ENCODE measurements around the gene PAXIP1.

Gene PAXIP1

GRCh38 chr7:155002411-155003091 is 373 bp downstream of the PAXIP1 start:
- TF ChIP-seq, protein P1, sequence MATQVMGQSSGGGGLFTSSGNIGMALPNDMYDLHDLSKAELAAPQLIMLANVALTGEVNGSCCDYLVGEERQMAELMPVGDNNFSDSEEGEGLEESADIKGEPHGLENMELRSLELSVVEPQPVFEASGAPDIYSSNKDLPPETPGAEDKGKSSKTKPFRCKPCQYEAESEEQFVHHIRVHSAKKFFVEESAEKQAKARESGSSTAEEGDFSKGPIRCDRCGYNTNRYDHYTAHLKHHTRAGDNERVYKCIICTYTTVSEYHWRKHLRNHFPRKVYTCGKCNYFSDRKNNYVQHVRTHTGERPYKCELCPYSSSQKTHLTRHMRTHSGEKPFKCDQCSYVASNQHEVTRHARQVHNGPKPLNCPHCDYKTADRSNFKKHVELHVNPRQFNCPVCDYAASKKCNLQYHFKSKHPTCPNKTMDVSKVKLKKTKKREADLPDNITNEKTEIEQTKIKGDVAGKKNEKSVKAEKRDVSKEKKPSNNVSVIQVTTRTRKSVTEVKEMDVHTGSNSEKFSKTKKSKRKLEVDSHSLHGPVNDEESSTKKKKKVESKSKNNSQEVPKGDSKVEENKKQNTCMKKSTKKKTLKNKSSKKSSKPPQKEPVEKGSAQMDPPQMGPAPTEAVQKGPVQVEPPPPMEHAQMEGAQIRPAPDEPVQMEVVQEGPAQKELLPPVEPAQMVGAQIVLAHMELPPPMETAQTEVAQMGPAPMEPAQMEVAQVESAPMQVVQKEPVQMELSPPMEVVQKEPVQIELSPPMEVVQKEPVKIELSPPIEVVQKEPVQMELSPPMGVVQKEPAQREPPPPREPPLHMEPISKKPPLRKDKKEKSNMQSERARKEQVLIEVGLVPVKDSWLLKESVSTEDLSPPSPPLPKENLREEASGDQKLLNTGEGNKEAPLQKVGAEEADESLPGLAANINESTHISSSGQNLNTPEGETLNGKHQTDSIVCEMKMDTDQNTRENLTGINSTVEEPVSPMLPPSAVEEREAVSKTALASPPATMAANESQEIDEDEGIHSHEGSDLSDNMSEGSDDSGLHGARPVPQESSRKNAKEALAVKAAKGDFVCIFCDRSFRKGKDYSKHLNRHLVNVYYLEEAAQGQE (IDR thresholded peaks at IDR 0.05; ENCODE audit: insufficient read depth in 1 of 2, low read depth in 2 of 2, low read length in 2 of 2), result no peak

- TF ChIP-seq, protein P1 (IDR thresholded peaks at IDR 0.05; ENCODE audit: insufficient read depth in 1 of 2, low read depth in 2 of 2, low read length in 2 of 2), result no peak
- TF ChIP-seq POLR2AphosphoS5 (IDR thresholded peaks at IDR 0.05; ENCODE audit: low read depth, low read length), result no peak
- TF ChIP-seq TAF1 (IDR thresholded peaks at IDR 0.05; ENCODE audit: borderline replicate concordance, insufficient read depth, low read length), result no peak
- TF ChIP-seq FOXP2 (optimal IDR thresholded peaks at IDR 0.05; ENCODE audit: borderline replicate concordance, extremely low read depth, extremely low read length, insufficient read depth), result no peak
- no peak for TF ChIP-seq SIN3A (IDR thresholded peaks at IDR 0.05; ENCODE audit: borderline replicate concordance, insufficient read depth, low read length)
Observed at GRCh38 chr7:155001756-155002410, 1.0 kb downstream of the PAXIP1 start.

DNA sequence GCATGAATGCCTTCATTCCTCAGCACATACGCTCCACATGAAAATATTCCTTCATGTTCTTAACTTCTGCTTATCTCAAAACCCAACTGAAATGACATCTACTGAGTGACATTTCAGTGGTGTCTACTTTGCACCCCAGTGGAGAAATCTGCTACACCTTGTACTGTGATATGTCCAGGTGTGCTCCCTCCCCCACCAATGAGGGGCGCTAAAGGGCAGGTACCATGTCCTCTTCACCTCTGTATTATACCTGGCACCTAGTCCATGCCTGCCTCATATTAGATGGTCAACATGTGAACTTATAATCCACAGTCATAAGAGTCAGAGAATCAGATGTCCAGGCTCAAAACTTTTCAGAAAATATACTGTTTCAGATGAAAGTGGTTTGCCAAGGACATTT is 2.1 kb downstream of the PAXIP1 start:
- TF ChIP-seq FOXP2 (optimal IDR thresholded peaks at IDR 0.05; ENCODE audit: borderline replicate concordance, extremely low read depth, extremely low read length, insufficient read depth) (no peak), TAF1 (IDR thresholded peaks at IDR 0.05; ENCODE audit: borderline replicate concordance, insufficient read depth, low read length) (no peak), SIN3A (IDR thresholded peaks at IDR 0.05; ENCODE audit: borderline replicate concordance, insufficient read depth, low read length) (no peak), POLR2AphosphoS5 (IDR thresholded peaks at IDR 0.05; ENCODE audit: low read depth, low read length) (no peak)
- TF ChIP-seq, protein P1 (IDR thresholded peaks at IDR 0.05; ENCODE audit: insufficient read depth in 1 of 2, low read depth in 2 of 2, low read length in 2 of 2), result no peak

GRCh38 chr7:154998481-154998880 is 4.4 kb downstream of the PAXIP1 start:
- TF ChIP-seq FOXP2 (optimal IDR thresholded peaks at IDR 0.05; ENCODE audit: borderline replicate concordance, extremely low read depth, extremely low read length, insufficient read depth) (no peak), POLR2AphosphoS5 (IDR thresholded peaks at IDR 0.05; ENCODE audit: low read depth, low read length) (no peak), SIN3A (IDR thresholded peaks at IDR 0.05; ENCODE audit: borderline replicate concordance, insufficient read depth, low read length) (no peak), TAF1 (IDR thresholded peaks at IDR 0.05; ENCODE audit: borderline replicate concordance, insufficient read depth, low read length) (no peak)
- TF ChIP-seq, protein P1 (IDR thresholded peaks at IDR 0.05; ENCODE audit: insufficient read depth in 1 of 2, low read depth in 2 of 2, low read length in 2 of 2), result no peak

Data from PFSK-1 (cell line).